HK-2 (cell line): Measurements from ENCODE around the gene SF3B5.
"Not testable (repeated sequence)": the region's sequence is repeated elsewhere in the genome, so short reads cannot be mapped to it uniquely, and the experiment has no call there.

Experiments
- DNase-seq: peaks from one replicate; pipeline ENCODE4 v3.0.0-alpha.2; 2018; ENCODE audit not compliant: unreplicated experiment

Gene SF3B5

GRCh38 chr6:144063744-144064401 is 31.5 kb downstream of the SF3B5 start:
- DNase-seq: peak; percentile 79

- no peak for DNase-seq
Measured at GRCh38 chr6:144063246-144063743, 32.1 kb downstream of the SF3B5 start.

GRCh38 chr6:144062786-144063185 is 32.6 kb downstream of the SF3B5 start:
- DNase-seq: no peak

- no peak for DNase-seq
Measured at GRCh38 chr6:144059139-144059538, 36.2 kb downstream of the SF3B5 start.

GRCh38 chr6:144055121-144055931 is 40.0 kb downstream of the SF3B5 start:
- DNase-seq: no peak

GRCh38 chr6:144053601-144054000 is 41.8 kb downstream of the SF3B5 start:
- DNase-seq: no peak

GRCh38 chr6:144052488-144052887 is 42.9 kb downstream of the SF3B5 start:
- no peak for DNase-seq

- DNase-seq: no peak
Measured at GRCh38 chr6:144049386-144049785, 46.0 kb downstream of the SF3B5 start.

GRCh38 chr6:144047688-144048087 is 47.7 kb downstream of the SF3B5 start:
- no peak for DNase-seq

GRCh38 chr6:144046672-144047071 is 48.7 kb downstream of the SF3B5 start:
- DNase-seq: not testable (repeated sequence)

- not testable (repeated sequence) for DNase-seq
Measured at GRCh38 chr6:144044989-144045388, 50.4 kb downstream of the SF3B5 start.
